Measurements from ENCODE around the gene SHKBP1.
"Not testable (repeated sequence)": the region's sequence is repeated elsewhere in the genome, so short reads cannot be mapped to it uniquely, and the experiment has no call there.

Gene SHKBP1

GRCh38 chr19:40616178-40616577 is 39.5 kb downstream of the SHKBP1 start:
- no peak for DNase-seq

- no peak for DNase-seq
These were observed 40.3 kb downstream of the SHKBP1 start for GRCh38 chr19:40616941-40617340.

GRCh38 chr19:40617961-40618360 is 41.3 kb downstream of the SHKBP1 start:
- DNase-seq: no peak

- DNase-seq: no peak
These were observed 42.9 kb downstream of the SHKBP1 start for GRCh38 chr19:40619333-40620160.

- no peak for DNase-seq
These were observed 43.5 kb downstream of the SHKBP1 start for GRCh38 chr19:40620161-40620485.

- no peak for DNase-seq
These were observed 44.6 kb downstream of the SHKBP1 start for GRCh38 chr19:40621283-40621682.

- no peak for DNase-seq
These were observed 45.5 kb downstream of the SHKBP1 start for GRCh38 chr19:40621966-40622772.

- DNase-seq: no peak
These were observed 46.1 kb downstream of the SHKBP1 start for GRCh38 chr19:40622773-40623075.

GRCh38 chr19:40623403-40624251 is 47.0 kb downstream of the SHKBP1 start:
- no peak for DNase-seq

- not testable (repeated sequence) for DNase-seq
These were observed 47.9 kb downstream of the SHKBP1 start for GRCh38 chr19:40624369-40625153.

- DNase-seq: no peak
These were observed 48.9 kb downstream of the SHKBP1 start for GRCh38 chr19:40625406-40626120.

GRCh38 chr19:40626918-40627317 is 50.2 kb downstream of the SHKBP1 start:
- DNase-seq: no peak

- DNase-seq: no peak
These were observed 51.0 kb downstream of the SHKBP1 start for GRCh38 chr19:40627486-40628279.

GRCh38 chr19:40629346-40629745 is 52.7 kb downstream of the SHKBP1 start:
- no peak for DNase-seq

- DNase-seq: no peak
These were observed 54.0 kb downstream of the SHKBP1 start for GRCh38 chr19:40630571-40631160.

- DNase-seq: no peak
These were observed 55.8 kb downstream of the SHKBP1 start for GRCh38 chr19:40632311-40633036.

GRCh38 chr19:40633207-40633606 is 56.5 kb downstream of the SHKBP1 start:
- DNase-seq: no peak

GRCh38 chr19:40638327-40638726 is 61.7 kb downstream of the SHKBP1 start:
- DNase-seq: no peak

- DNase-seq: no peak
These were observed 62.9 kb downstream of the SHKBP1 start for GRCh38 chr19:40639638-40639982.

GRCh38 chr19:40640744-40641143 is 64.1 kb downstream of the SHKBP1 start:
- no peak for DNase-seq

All from bone marrow (tissue), 2 donors.